ENCODE results near the gene PARP15.

PARP15 gene

GRCh38 chr3:122629763-122630162, 52.3 kb downstream of the PARP15 start:
- TF ChIP-seq EZH2phosphoT487 (conservative IDR thresholded peaks at IDR 0.05; ENCODE audit: low read length) (no peak), CTCF (IDR thresholded peaks at IDR 0.05; ENCODE audit: insufficient read depth, low read length, poor library complexity, severe bottlenecking) (no peak)
- Histone ChIP-seq H3K36me3 (ENCODE audit: low read length) (no peaks in the 10 kb centered on the region), H2AFZ (ENCODE audit: low read depth, low read length, severe bottlenecking) (no peak overlapping the region), H3K4me3 (ENCODE audit: insufficient read depth, low read length, poor library complexity, severe bottlenecking) (no peak overlapping the region), H3K9ac (ENCODE audit: low read length) (no peak overlapping the region), H3F3A (ENCODE audit: insufficient read depth) (no peaks in the 10 kb centered on the region), H4K20me1 (ENCODE audit: low read depth, low read length) (no peaks in the 10 kb centered on the region), H3K27ac (ENCODE audit: low read depth, low read length) (no peak overlapping the region), H3K27me3 (ENCODE audit: low read length) (no peaks in the 10 kb centered on the region), H3K9me2 (replicated peaks; ENCODE audit: insufficient read depth, low read length) (no peaks in the 10 kb centered on the region), H3K4me2 (ENCODE audit: low read depth, low read length, poor library complexity, severe bottlenecking) (no peak overlapping the region), H3K79me2 (ENCODE audit: insufficient read depth, low read length) (no peaks in the 10 kb centered on the region), H3K9me3 (ENCODE audit: insufficient read depth, low read length) (no peaks in the 10 kb centered on the region)

DNA sequence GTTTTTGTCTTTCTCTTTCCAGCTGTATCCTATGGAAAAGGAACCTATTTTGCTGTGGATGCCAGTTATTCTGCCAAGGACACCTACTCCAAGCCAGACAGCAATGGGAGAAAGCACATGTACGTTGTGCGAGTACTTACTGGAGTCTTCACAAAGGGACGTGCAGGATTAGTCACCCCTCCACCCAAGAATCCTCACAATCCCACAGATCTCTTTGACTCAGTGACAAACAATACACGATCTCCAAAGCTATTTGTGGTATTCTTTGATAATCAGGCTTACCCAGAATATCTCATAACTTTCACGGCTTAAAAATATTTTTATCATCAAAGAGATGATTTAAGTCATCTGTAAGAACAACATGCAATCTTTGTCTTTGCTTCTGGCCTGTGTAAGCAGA, 58.3 kb downstream of the PARP15 start:
- H3K36me3 ChIP-seq (ENCODE audit: low read length) = no peaks in the 10 kb centered on the region
- H3K9me2 ChIP-seq (replicated peaks; ENCODE audit: insufficient read depth, low read length) = no peaks in the 10 kb centered on the region
- no peak overlapping the region for H3K9ac ChIP-seq (ENCODE audit: low read length)
- H4K20me1 ChIP-seq (ENCODE audit: low read depth, low read length) = no peaks in the 10 kb centered on the region
- H3K27ac ChIP-seq (ENCODE audit: low read depth, low read length) = no peak overlapping the region
- H3K27me3 ChIP-seq (ENCODE audit: low read length) = no peaks in the 10 kb centered on the region
- no peak overlapping the region for H3K4me2 ChIP-seq (ENCODE audit: low read depth, low read length, poor library complexity, severe bottlenecking)
- H3K4me3 ChIP-seq (ENCODE audit: insufficient read depth, low read length, poor library complexity, severe bottlenecking) = no peak overlapping the region
- H2AFZ ChIP-seq (ENCODE audit: low read depth, low read length, severe bottlenecking) = no peak overlapping the region
- no peak for TF ChIP-seq EZH2phosphoT487 (conservative IDR thresholded peaks at IDR 0.05; ENCODE audit: low read length)
- no peak for TF ChIP-seq CTCF (IDR thresholded peaks at IDR 0.05; ENCODE audit: insufficient read depth, low read length, poor library complexity, severe bottlenecking)
- no peaks in the 10 kb centered on the region for H3K79me2 ChIP-seq (ENCODE audit: insufficient read depth, low read length)
- no peaks in the 10 kb centered on the region for H3K9me3 ChIP-seq (ENCODE audit: insufficient read depth, low read length)
- H3F3A ChIP-seq (ENCODE audit: insufficient read depth) = no peaks in the 10 kb centered on the region

GRCh38 chr3:122636697-122637096, 59.2 kb downstream of the PARP15 start:
- H3K79me2 ChIP-seq (ENCODE audit: insufficient read depth, low read length) = no peaks in the 10 kb centered on the region
- H3K4me2 ChIP-seq (ENCODE audit: low read depth, low read length, poor library complexity, severe bottlenecking) = no peak overlapping the region
- no peaks in the 10 kb centered on the region for H3K27me3 ChIP-seq (ENCODE audit: low read length)
- H2AFZ ChIP-seq (ENCODE audit: low read depth, low read length, severe bottlenecking) = no peak overlapping the region
- TF ChIP-seq CTCF (IDR thresholded peaks at IDR 0.05; ENCODE audit: insufficient read depth, low read length, poor library complexity, severe bottlenecking) (no peak), EZH2phosphoT487 (conservative IDR thresholded peaks at IDR 0.05; ENCODE audit: low read length) (no peak)
- no peaks in the 10 kb centered on the region for H3K36me3 ChIP-seq (ENCODE audit: low read length)
- no peak overlapping the region for H3K27ac ChIP-seq (ENCODE audit: low read depth, low read length)
- H3F3A ChIP-seq (ENCODE audit: insufficient read depth) = no peaks in the 10 kb centered on the region
- H3K9ac ChIP-seq (ENCODE audit: low read length) = no peak overlapping the region
- H3K9me3 ChIP-seq (ENCODE audit: insufficient read depth, low read length) = no peaks in the 10 kb centered on the region
- no peak overlapping the region for H3K4me3 ChIP-seq (ENCODE audit: insufficient read depth, low read length, poor library complexity, severe bottlenecking)
- H4K20me1 ChIP-seq (ENCODE audit: low read depth, low read length) = no peaks in the 10 kb centered on the region
- no peaks in the 10 kb centered on the region for H3K9me2 ChIP-seq (replicated peaks; ENCODE audit: insufficient read depth, low read length)

Data from SU-DHL-6 (cell line).